Measurements from ENCODE around the gene KCNC4.

KCNC4 gene

GRCh38 chr1:110235834-110236682 is 25.9 kb downstream of the KCNC4 start:
- Histone ChIP-seq H3K27ac (no peak overlapping the region), H3K36me3 (peaks cover 5% of the 10 kb centered on the region), H3K9me3 (ENCODE audit: severe bottlenecking) (no peaks in the 10 kb centered on the region), H3K27me3 (ENCODE audit: insufficient read depth, low read depth, severe bottlenecking) (no peaks in the 10 kb centered on the region), H3K4me3 (ENCODE audit: low read depth, low read length) (no peak overlapping the region)
- TF ChIP-seq CTCF (IDR thresholded peaks at IDR 0.05; ENCODE audit: low read depth, low read length) = no peak
- no peak for DNase-seq

- H3K4me3 ChIP-seq (ENCODE audit: low read depth, low read length) = no peak overlapping the region
- H3K9me3 ChIP-seq (ENCODE audit: severe bottlenecking) = no peaks in the 10 kb centered on the region
- DNase-seq = no peak
- H3K27ac ChIP-seq = no peak overlapping the region
- no peaks in the 10 kb centered on the region for H3K27me3 ChIP-seq (ENCODE audit: insufficient read depth, low read depth, severe bottlenecking)
- no peak for TF ChIP-seq CTCF (IDR thresholded peaks at IDR 0.05; ENCODE audit: low read depth, low read length)
- H3K36me3 ChIP-seq = peaks cover 5% of the 10 kb centered on the region; the same call in 1 of the 2 replicates
Measured at GRCh38 chr1:110237386-110238152, 27.5 kb downstream of the KCNC4 start.

GRCh38 chr1:110239441-110240430 is 29.6 kb downstream of the KCNC4 start:
- Histone ChIP-seq H3K27me3 (ENCODE audit: insufficient read depth, low read depth, severe bottlenecking) (no peaks in the 10 kb centered on the region), H3K4me3 (ENCODE audit: low read depth, low read length) (no peak overlapping the region), H3K9me3 (ENCODE audit: severe bottlenecking) (no peaks in the 10 kb centered on the region), H3K36me3 (peaks cover 4% of the 10 kb centered on the region; the same call in 1 of the 2 replicates), H3K27ac (no peak overlapping the region)
- no peak for DNase-seq
- TF ChIP-seq CTCF (IDR thresholded peaks at IDR 0.05; ENCODE audit: low read depth, low read length) = no peak

- H3K36me3 ChIP-seq = no peaks in the 10 kb centered on the region
- no peaks in the 10 kb centered on the region for H3K9me3 ChIP-seq (ENCODE audit: severe bottlenecking)
- no peak for TF ChIP-seq CTCF (IDR thresholded peaks at IDR 0.05; ENCODE audit: low read depth, low read length)
- no peak for DNase-seq
- no peak overlapping the region for H3K4me3 ChIP-seq (ENCODE audit: low read depth, low read length)
- no peaks in the 10 kb centered on the region for H3K27me3 ChIP-seq (ENCODE audit: insufficient read depth, low read depth, severe bottlenecking)
- no peak overlapping the region for H3K27ac ChIP-seq
Measured at GRCh38 chr1:110240476-110241210, 30.5 kb downstream of the KCNC4 start.

- no peak for TF ChIP-seq CTCF (IDR thresholded peaks at IDR 0.05; ENCODE audit: low read depth, low read length)
- H3K9me3 ChIP-seq (ENCODE audit: severe bottlenecking) = no peaks in the 10 kb centered on the region
- no peak for DNase-seq
- no peak overlapping the region for H3K27ac ChIP-seq
- H3K4me3 ChIP-seq (ENCODE audit: low read depth, low read length) = no peak overlapping the region
- H3K27me3 ChIP-seq (ENCODE audit: insufficient read depth, low read depth, severe bottlenecking) = no peaks in the 10 kb centered on the region
- no peaks in the 10 kb centered on the region for H3K36me3 ChIP-seq
Measured at GRCh38 chr1:110241516-110241915, 31.4 kb downstream of the KCNC4 start.

Measured in WERI-Rb-1 (cell line).